Activated naive CD8-positive, alpha-beta T cell treated with anti-CD3 and anti-CD28 coated beads, Interleukin-2, amount 10 ng/mL, durations not matched to agents 7 days and 5 days (primary cell): Measurements from ENCODE around the gene ALG12. TPM values are rescaled to one million over a fixed set of nuclear protein-coding genes. Genes with fewer than 3 reads are reported as not detected.

Experiments used
- ATAC-seq: fragments of 150-1000 bp; cut with Tn5 transposase; one replicate; pipeline ENCODE4 v1.10.0; 2021; ENCODE audit warnings: low read depth, moderate library complexity
- POLR2A ChIA-PET: fragments of 350-600 bp; sonication (Branson Sonifier 250); formaldehyde crosslinking; loops from one replicate; lab custom pipeline; 2021; ENCODE audit warnings: antibody characterized with exemption; lab: Charles Lee
- DNase-seq: peaks from one replicate; pipeline ENCODE4 v3.0.0; 2021
- H3K27ac Mint-ChIP-seq: one replicate; pipeline ENCODE4 v1.8.0; 2022; ENCODE audit warnings: mild to moderate bottlenecking, mixed read lengths
- H3K27me3 Mint-ChIP-seq: one replicate; pipeline ENCODE4 v1.8.0; 2022; ENCODE audit warnings: mild to moderate bottlenecking, moderate library complexity, mixed read lengths
- H3K36me3 Mint-ChIP-seq: one replicate; pipeline ENCODE4 v1.8.0; 2021; ENCODE audit warnings: mild to moderate bottlenecking, mixed read lengths
- H3K4me1 Mint-ChIP-seq: one replicate; pipeline ENCODE4 v1.8.0; 2021; ENCODE audit warnings: mixed read lengths
- H3K4me3 Mint-ChIP-seq: one replicate; pipeline ENCODE4 v1.8.0; 2022; ENCODE audit warnings: mild to moderate bottlenecking, moderate library complexity, mixed read lengths
- H3K9me3 Mint-ChIP-seq: one replicate; pipeline ENCODE4 v1.8.0; 2021; ENCODE audit warnings: mixed read lengths
- total RNA-seq, 2 experiments: library from RNA; stranded (reverse); gene quantifications; one replicate each; pipeline ENCODE4 v1.2.3, GENCODE V29; 2021

ALG12 gene
- total RNA-seq, 2 experiments from 2014 or later, result 18.0 to 20.2 TPM

GRCh38 chr22:49914256-49914655 lies 4.0 kb downstream of the ALG12 start:
- Mint-ChIP-seq H3K27ac (no peak overlapping the region), H3K4me1 (no peaks in the 10 kb centered on the region), H3K36me3 (peaks cover 2% of the 10 kb centered on the region), H3K27me3 (no peaks in the 10 kb centered on the region), H3K9me3 (no peaks in the 10 kb centered on the region), H3K4me3 (no peak overlapping the region)
- POLR2A ChIA-PET, result no interaction called here
- DNase-seq, result no peak
- no peak for ATAC-seq

DNA sequence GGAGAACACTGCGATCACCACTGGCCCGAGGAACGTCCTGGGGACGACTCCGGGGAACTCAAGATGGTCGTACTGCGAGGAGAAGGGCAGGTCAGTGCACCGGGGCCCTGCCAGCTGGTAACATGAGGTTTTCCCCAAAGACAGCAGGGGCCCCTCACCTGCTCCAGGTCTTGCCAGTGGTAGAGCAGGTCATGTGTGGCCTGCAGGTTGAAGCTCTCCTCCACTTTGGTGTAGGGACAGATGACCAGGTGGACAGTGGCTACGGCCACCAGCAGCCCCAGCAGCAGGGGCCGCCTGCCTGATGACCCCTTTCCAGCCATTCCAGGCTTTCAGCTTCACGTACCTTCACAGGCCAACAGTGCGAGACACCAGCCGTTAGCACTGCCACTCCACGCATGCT lies 4.8 kb downstream of the ALG12 start:
- Mint-ChIP-seq H3K4me1 (no peaks in the 10 kb centered on the region), H3K9me3 (no peaks in the 10 kb centered on the region), H3K4me3 (no peak overlapping the region), H3K27me3 (no peaks in the 10 kb centered on the region), H3K36me3 (peaks cover 4% of the 10 kb centered on the region), H3K27ac (no peak overlapping the region)
- ATAC-seq (no peak), DNase-seq (no peak)
- POLR2A ChIA-PET, result no interaction called here

GRCh38 chr22:49913026-49913425 lies 5.2 kb downstream of the ALG12 start:
- H3K27ac Mint-ChIP-seq, result no peak overlapping the region
- ATAC-seq (no peak), DNase-seq (no peak)
- no peak overlapping the region for H3K4me3 Mint-ChIP-seq
- H3K4me1 Mint-ChIP-seq, result no peaks in the 10 kb centered on the region
- peaks cover 5% of the 10 kb centered on the region for H3K36me3 Mint-ChIP-seq
- POLR2A ChIA-PET, result no interaction called here
- no peaks in the 10 kb centered on the region for H3K27me3 Mint-ChIP-seq
- no peaks in the 10 kb centered on the region for H3K9me3 Mint-ChIP-seq

- Mint-ChIP-seq H3K27ac (no peak overlapping the region), H3K9me3 (no peaks in the 10 kb centered on the region), H3K4me1 (peaks cover 1% of the 10 kb centered on the region), H3K4me3 (no peak overlapping the region), H3K36me3 (peaks cover 12% of the 10 kb centered on the region), H3K27me3 (no peaks in the 10 kb centered on the region)
- POLR2A ChIA-PET, result no interaction called here
- ATAC-seq, result no peak
- no peak for DNase-seq
Measured at GRCh38 chr22:49911881-49912625, 6.2 kb downstream of the ALG12 start.

- POLR2A ChIA-PET, result no interaction called here
- Mint-ChIP-seq H3K36me3 (peaks cover 15% of the 10 kb centered on the region), H3K4me1 (peaks cover 2% of the 10 kb centered on the region), H3K27me3 (no peaks in the 10 kb centered on the region), H3K4me3 (no peak overlapping the region), H3K27ac (no peak overlapping the region), H3K9me3 (no peaks in the 10 kb centered on the region)
- DNase-seq (no peak), ATAC-seq (no peak)
Measured at GRCh38 chr22:49910229-49911155, 7.7 kb downstream of the ALG12 start.

DNA sequence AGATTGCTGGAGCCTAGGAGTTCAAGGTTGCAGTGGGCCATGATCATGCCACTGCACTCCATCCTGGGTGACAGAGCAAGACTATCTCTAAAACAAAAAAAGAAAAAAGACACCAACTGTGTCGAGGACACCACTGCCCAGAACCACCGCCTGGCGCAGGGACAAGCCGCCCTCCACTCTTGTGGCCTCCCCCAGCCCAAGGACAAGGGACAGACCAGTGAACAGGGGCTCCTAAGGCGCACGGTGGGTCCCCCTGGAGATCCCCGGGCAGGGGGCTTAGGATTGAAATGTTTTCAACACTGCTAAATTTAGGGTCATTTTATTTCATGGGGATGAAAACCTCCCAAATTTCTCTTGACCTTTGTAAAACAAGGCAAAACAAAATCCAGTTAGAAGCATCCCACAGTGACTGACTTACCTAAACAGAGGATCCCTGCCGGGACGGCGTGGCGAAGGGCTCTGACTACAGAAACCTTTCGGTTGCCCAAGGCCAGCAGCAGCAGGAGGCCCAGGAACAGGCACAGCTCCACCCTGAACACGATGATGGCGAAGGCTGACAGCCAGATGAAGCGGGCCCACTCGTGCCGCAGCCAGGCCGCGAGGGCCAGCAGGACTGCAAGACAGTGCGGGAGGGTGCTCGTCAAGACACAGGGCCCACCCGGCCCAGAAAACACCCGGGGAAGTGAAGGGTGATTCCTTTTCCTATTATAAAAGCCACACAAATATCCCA lies 8.6 kb downstream of the ALG12 start:
- Mint-ChIP-seq H3K4me1 (peaks cover 2% of the 10 kb centered on the region), H3K36me3 (peaks cover 18% of the 10 kb centered on the region), H3K27ac (no peak overlapping the region), H3K4me3 (no peak overlapping the region), H3K9me3 (no peaks in the 10 kb centered on the region), H3K27me3 (no peaks in the 10 kb centered on the region)
- ATAC-seq (no peak), DNase-seq (no peak)
- POLR2A ChIA-PET, result no interaction called here

- Mint-ChIP-seq H3K9me3 (no peaks in the 10 kb centered on the region), H3K27ac (no peak overlapping the region)
- POLR2A ChIA-PET, result interaction anchor here (0.7 kb wide), 1 partner anchor 1126 kb away, joined by 4 read pairs; no protein-coding TSS in a partner anchor
Measured at GRCh38 chr22:49907807-49908206, 10.4 kb downstream of the ALG12 start.

GRCh38 chr22:49906799-49907290 lies 11.4 kb downstream of the ALG12 start:
- DNase-seq, result no peak
- no peak for ATAC-seq
- Mint-ChIP-seq H3K4me1 (peaks cover 2% of the 10 kb centered on the region), H3K27ac (peak overlapping the region; percentile 12), H3K36me3 (peaks cover 30% of the 10 kb centered on the region), H3K9me3 (no peaks in the 10 kb centered on the region), H3K27me3 (no peaks in the 10 kb centered on the region), H3K4me3 (no peak overlapping the region)
- POLR2A ChIA-PET, result no interaction called here

More at GRCh38 chr22:49907807-49908206, 10.4 kb downstream of the ALG12 start:
- peaks cover 24% of the 10 kb centered on the region for H3K36me3 Mint-ChIP-seq
- DNase-seq (no peak), ATAC-seq (no peak)
- no peaks in the 10 kb centered on the region for H3K27me3 Mint-ChIP-seq
- no peak overlapping the region for H3K4me3 Mint-ChIP-seq
- H3K4me1 Mint-ChIP-seq, result peaks cover 2% of the 10 kb centered on the region

DNA sequence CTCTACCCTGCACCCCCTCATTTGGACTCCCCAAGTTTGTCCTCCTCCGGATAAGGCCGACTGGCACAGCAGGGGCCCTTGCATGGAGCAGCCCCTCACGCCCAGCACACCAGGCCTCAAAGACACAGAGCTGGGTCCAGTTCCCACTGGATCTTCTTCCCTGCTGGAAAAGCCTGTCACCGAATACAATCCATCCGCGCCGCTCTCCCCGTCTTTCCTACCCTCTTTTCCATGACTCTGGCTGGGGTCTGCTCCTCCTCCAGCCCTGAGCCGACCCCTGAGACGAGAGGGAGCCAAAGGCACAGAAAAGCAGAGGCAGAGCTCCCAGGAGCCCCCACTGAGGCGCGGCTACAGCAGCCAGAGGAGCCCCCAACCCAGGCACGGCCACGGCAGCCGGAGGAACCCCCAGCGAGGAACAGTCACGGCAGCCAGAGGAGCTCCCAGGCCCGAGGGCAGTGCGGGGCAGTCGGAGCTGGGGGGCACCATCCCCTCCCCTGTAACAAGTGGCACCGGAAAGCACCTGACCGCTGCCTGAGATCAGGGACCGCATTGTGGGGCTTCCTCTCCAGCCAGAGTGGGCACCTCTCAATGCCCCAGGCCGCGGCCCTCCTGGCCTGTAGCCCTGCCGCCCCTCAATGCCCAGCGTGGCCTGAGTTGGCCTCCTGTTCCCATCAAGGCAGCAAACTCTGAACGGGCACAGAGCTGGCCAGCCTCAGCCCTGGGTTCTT lies 12.0 kb downstream of the ALG12 start:
- peaks cover 4% of the 10 kb centered on the region for H3K9me3 Mint-ChIP-seq
- DNase-seq (no peak), ATAC-seq (no peak)
- H3K27me3 Mint-ChIP-seq, result no peaks in the 10 kb centered on the region
- peaks cover 2% of the 10 kb centered on the region for H3K4me1 Mint-ChIP-seq
- no peak overlapping the region for H3K4me3 Mint-ChIP-seq
- POLR2A ChIA-PET, result no interaction called here
- H3K36me3 Mint-ChIP-seq, result peaks cover 36% of the 10 kb centered on the region
- no peak overlapping the region for H3K27ac Mint-ChIP-seq

- H3K9me3 Mint-ChIP-seq, result peaks cover 4% of the 10 kb centered on the region
- no peak overlapping the region for H3K4me3 Mint-ChIP-seq
- ATAC-seq (no peak), DNase-seq (no peak)
- H3K4me1 Mint-ChIP-seq, result peaks cover 2% of the 10 kb centered on the region
- POLR2A ChIA-PET, result no interaction called here
- no peak overlapping the region for H3K27ac Mint-ChIP-seq
- peaks cover 41% of the 10 kb centered on the region for H3K36me3 Mint-ChIP-seq
- H3K27me3 Mint-ChIP-seq, result no peaks in the 10 kb centered on the region
Measured at GRCh38 chr22:49905465-49905864, 12.8 kb downstream of the ALG12 start.

- Mint-ChIP-seq H3K9me3 (peaks cover 4% of the 10 kb centered on the region), H3K27ac (no peak overlapping the region), H3K36me3 (peaks cover 44% of the 10 kb centered on the region), H3K4me1 (peaks cover 5% of the 10 kb centered on the region), H3K4me3 (no peak overlapping the region), H3K27me3 (no peaks in the 10 kb centered on the region)
- DNase-seq (peak; percentile 27), ATAC-seq (no peak)
- POLR2A ChIA-PET, result no interaction called here
Measured at GRCh38 chr22:49904040-49904369, 14.2 kb downstream of the ALG12 start.

DNA sequence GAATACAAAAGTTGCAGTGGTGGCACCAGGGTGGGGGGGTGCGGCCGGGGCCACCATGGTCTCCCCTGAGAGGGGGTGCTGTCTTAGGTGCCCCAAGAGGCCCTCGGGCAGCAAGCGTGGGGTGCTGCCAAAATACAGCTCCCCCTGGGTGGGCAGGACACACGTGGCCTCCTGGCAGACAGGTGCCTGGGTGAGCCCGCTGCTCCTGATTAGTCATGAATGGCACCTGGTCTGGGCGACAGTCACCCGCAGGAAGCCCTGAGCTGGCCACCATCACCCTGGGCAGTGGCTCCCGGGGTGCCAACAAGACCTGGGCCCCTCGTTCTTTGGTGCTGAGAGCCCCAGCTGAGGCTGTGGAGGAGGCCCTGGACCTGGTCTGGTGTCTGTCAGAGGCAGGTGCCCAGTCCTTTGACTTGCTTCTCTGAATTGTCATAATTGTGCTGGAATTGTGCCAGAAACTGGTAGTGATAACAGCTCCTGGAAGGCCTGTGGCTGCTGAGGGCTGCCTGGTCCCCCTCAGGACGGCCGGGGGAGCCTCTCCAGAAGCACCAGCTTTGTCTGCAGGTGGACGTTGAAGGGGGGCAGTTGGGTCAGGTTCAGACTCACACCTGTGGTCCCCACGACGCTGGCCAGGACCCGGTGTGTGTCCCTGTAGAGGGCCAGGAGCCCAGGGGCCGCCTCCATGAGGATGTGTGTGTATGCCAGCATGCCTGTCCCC lies 14.8 kb downstream of the ALG12 start:
- ATAC-seq (no peak), DNase-seq (peak; percentile 16)
- no peak overlapping the region for H3K4me3 Mint-ChIP-seq
- H3K4me1 Mint-ChIP-seq, result peaks cover 5% of the 10 kb centered on the region
- H3K27me3 Mint-ChIP-seq, result no peaks in the 10 kb centered on the region
- H3K27ac Mint-ChIP-seq, result no peak overlapping the region
- POLR2A ChIA-PET, result no interaction called here
- H3K36me3 Mint-ChIP-seq, result peaks cover 45% of the 10 kb centered on the region
- peaks cover 4% of the 10 kb centered on the region for H3K9me3 Mint-ChIP-seq
